Astrocyte (in vitro differentiated cells and primary cell): Measurements from ENCODE around the gene EGFR. TPM values are rescaled to one million over a fixed set of nuclear protein-coding genes. Genes with fewer than 3 reads are reported as not detected.

Experiments
- DNase-seq: peaks from one replicate; pipeline ENCODE4 v3.0.0-alpha.2; 2010; ENCODE audit warnings: low read depth
- FAIRE-seq: peaks from 2 replicates; lab custom pipeline; 2011; peaks lifted over from hg19 to GRCh38; lab: Jason Lieb, UNC
- H2AFZ ChIP-seq: 2 replicates; pipeline ENCODE4 v1.6.0; 2012; ENCODE audit warnings: low read depth, low read length, inconsistent platforms
- H3K27ac ChIP-seq: 2 replicates; pipeline ENCODE4 v1.5.1; 2011; ENCODE audit warnings: low read depth, low read length, inconsistent platforms
- H3K27me3 ChIP-seq: 2 replicates; pipeline ENCODE4 v1.6.0; 2011; ENCODE audit warnings: low read length, inconsistent platforms; ENCODE audit not compliant: insufficient read depth
- H3K36me3 ChIP-seq: 2 replicates; pipeline ENCODE4 v1.5.1; 2011; ENCODE audit warnings: low read length, inconsistent platforms; ENCODE audit not compliant: insufficient read depth
- H3K4me1 ChIP-seq: 2 replicates; pipeline ENCODE4 v1.5.1; 2011; ENCODE audit warnings: low read length, inconsistent platforms; ENCODE audit not compliant: insufficient read depth
- H3K4me2 ChIP-seq: 2 replicates; pipeline ENCODE4 v1.6.0; 2012; ENCODE audit warnings: low read length, inconsistent platforms
- H3K4me3 ChIP-seq: 2 replicates; pipeline ENCODE4 v1.5.1; 2011; ENCODE audit warnings: low read depth, mild to moderate bottlenecking, low read length, inconsistent platforms; ENCODE audit not compliant: insufficient read depth
- H3K79me2 ChIP-seq: 2 replicates; pipeline ENCODE4 v1.6.0; 2012; ENCODE audit warnings: mild to moderate bottlenecking, low read length, inconsistent platforms; ENCODE audit not compliant: insufficient read depth
- H3K9ac ChIP-seq: 2 replicates; pipeline ENCODE4 v1.6.0; 2012; ENCODE audit warnings: mild to moderate bottlenecking, low read length, inconsistent platforms
- H3K9me3 ChIP-seq: 2 replicates; pipeline ENCODE4 v1.5.1; 2012; ENCODE audit warnings: low read depth, mild to moderate bottlenecking, low read length, inconsistent platforms; ENCODE audit not compliant: insufficient read depth
- H4K20me1 ChIP-seq: 2 replicates; pipeline ENCODE4 v1.6.0; 2012; ENCODE audit warnings: low read length, inconsistent platforms; ENCODE audit not compliant: insufficient read depth
- H3K27ac Mint-ChIP-seq: one replicate; pipeline ENCODE4 v1.8.0; 2021; ENCODE audit warnings: mild to moderate bottlenecking, mixed read lengths; ENCODE audit not compliant: unreplicated experiment
- H3K27me3 Mint-ChIP-seq: one replicate; pipeline ENCODE4 v1.8.0; 2021; ENCODE audit warnings: low read depth, mixed read lengths; ENCODE audit not compliant: unreplicated experiment
- H3K36me3 Mint-ChIP-seq: one replicate; pipeline ENCODE4 v1.8.0; 2021; ENCODE audit warnings: low read depth, mixed read lengths; ENCODE audit not compliant: unreplicated experiment
- H3K4me1 Mint-ChIP-seq: one replicate; pipeline ENCODE4 v1.8.0; 2021; ENCODE audit warnings: low read depth, mixed read lengths; ENCODE audit not compliant: unreplicated experiment
- H3K4me3 Mint-ChIP-seq: one replicate; pipeline ENCODE4 v1.8.0; 2021; ENCODE audit warnings: mild to moderate bottlenecking, moderate library complexity, mixed read lengths; ENCODE audit not compliant: unreplicated experiment
- H3K9me3 Mint-ChIP-seq: one replicate; pipeline ENCODE4 v1.8.0; 2021; ENCODE audit warnings: mild to moderate bottlenecking, mixed read lengths; ENCODE audit not compliant: unreplicated experiment
- CTCF ChIP-seq: IDR thresholded peaks from 2 replicates; pipeline ENCODE4 v1.5.1; 2011; ENCODE audit warnings: low read depth, mild to moderate bottlenecking, inconsistent platforms, low read length, moderate library complexity; ENCODE audit not compliant: insufficient read depth
- EZH2 ChIP-seq: IDR thresholded peaks from 2 replicates; pipeline ENCODE4 v1.6.1; 2012; ENCODE audit warnings: mild to moderate bottlenecking, low read length, inconsistent platforms; ENCODE audit not compliant: insufficient read depth
- total RNA-seq: library from RNA; stranded (reverse); gene quantifications from 2 replicates; pipeline ENCODE4 v1.2.1, GENCODE V29; 2021

Gene EGFR
- total RNA-seq, 1 donor from 2014 or later = 27.3 TPM

- Mint-ChIP-seq H3K27ac (no peak overlapping the region), H3K4me3 (no peak overlapping the region), H3K27me3 (no peaks in the 10 kb centered on the region), H3K36me3 (peaks cover 4% of the 10 kb centered on the region), H3K4me1 (peaks cover 46% of the 10 kb centered on the region), H3K9me3 (no peaks in the 10 kb centered on the region)
- FAIRE-seq = no peak
- no peaks in the 10 kb centered on the region for H3K27me3 ChIP-seq
- no peak overlapping the region for H3K9ac ChIP-seq
- H3K36me3 ChIP-seq = no peaks in the 10 kb centered on the region
- TF ChIP-seq CTCF = no peak
- no peak for TF ChIP-seq EZH2
- peaks cover 78% of the 10 kb centered on the region for H3K79me2 ChIP-seq
- H3K4me3 ChIP-seq = no peak overlapping the region
- no peak for DNase-seq
- H3K27ac ChIP-seq = no peak overlapping the region
- H3K4me1 ChIP-seq = peaks cover 31% of the 10 kb centered on the region
- H4K20me1 ChIP-seq = no peaks in the 10 kb centered on the region
- H3K9me3 ChIP-seq = no peaks in the 10 kb centered on the region
- no peak overlapping the region for H2AFZ ChIP-seq
- no peak overlapping the region for H3K4me2 ChIP-seq
Measured at GRCh38 chr7:55077561-55078410, 59.0 kb downstream of the EGFR start.

- Mint-ChIP-seq H3K27me3 (no peaks in the 10 kb centered on the region), H3K36me3 (peaks cover 4% of the 10 kb centered on the region), H3K4me1 (peaks cover 46% of the 10 kb centered on the region), H3K9me3 (no peaks in the 10 kb centered on the region), H3K4me3 (no peak overlapping the region), H3K27ac (peak overlapping the region; percentile 53)
- DNase-seq (no peak), FAIRE-seq (no peak)
- no peak overlapping the region for H2AFZ ChIP-seq
- peaks cover 84% of the 10 kb centered on the region for H3K79me2 ChIP-seq
- no peak overlapping the region for H3K27ac ChIP-seq
- H3K4me1 ChIP-seq = peaks cover 27% of the 10 kb centered on the region
- H4K20me1 ChIP-seq = no peaks in the 10 kb centered on the region
- no peak overlapping the region for H3K9ac ChIP-seq
- no peak overlapping the region for H3K4me3 ChIP-seq
- H3K36me3 ChIP-seq = no peaks in the 10 kb centered on the region
- no peak overlapping the region for H3K4me2 ChIP-seq
- TF ChIP-seq CTCF (no peak), EZH2 (no peak)
- H3K27me3 ChIP-seq = no peaks in the 10 kb centered on the region
- H3K9me3 ChIP-seq = no peaks in the 10 kb centered on the region
Measured at GRCh38 chr7:55078465-55079372, 59.9 kb downstream of the EGFR start.
